HG03558 (cell line): Measurements from ENCODE around the gene PRPF6.

ENCODE experiments used
- ATAC-seq: cut with Tn5 transposase; IDR thresholded peaks from one replicate; pipeline ENCODE4 v1.9.1; 2021; ENCODE audit warnings: moderate number of reproducible peaks; ENCODE audit not compliant: unreplicated experiment; ENCODE audit errors: extremely low read depth

PRPF6 gene

GRCh38 chr20:63980806-63981728, at the start of gene PRPF6:
TSS of gene PRPF6 (plus strand) at chr20:63981132. CDS start at chr20:63981246, 114 bp downstream.
- no peak for ATAC-seq

GRCh38 chr20:63931735-63932134, 49.2 kb upstream of the PRPF6 start:
- no peak for ATAC-seq

- ATAC-seq: no peak
These were observed 48.2 kb upstream of the PRPF6 start for GRCh38 chr20:63932606-63933160.

- ATAC-seq: no peak
These were observed 47.3 kb upstream of the PRPF6 start for GRCh38 chr20:63933646-63934045.

GRCh38 chr20:63934271-63935068, 46.5 kb upstream of the PRPF6 start:
- no peak for ATAC-seq

- no peak for ATAC-seq
These were observed 45.5 kb upstream of the PRPF6 start for GRCh38 chr20:63935447-63935846.

GRCh38 chr20:63937596-63937995, 43.3 kb upstream of the PRPF6 start:
- ATAC-seq: no peak

- no peak for ATAC-seq
These were observed 41.6 kb upstream of the PRPF6 start for GRCh38 chr20:63939061-63939935.

- no peak for ATAC-seq
These were observed 40.9 kb upstream of the PRPF6 start for GRCh38 chr20:63940071-63940471.

GRCh38 chr20:63940472-63941266, 40.3 kb upstream of the PRPF6 start:
- ATAC-seq: no peak

GRCh38 chr20:63941282-63942081, 39.5 kb upstream of the PRPF6 start:
- no peak for ATAC-seq

GRCh38 chr20:63942250-63942951, 38.5 kb upstream of the PRPF6 start:
- no peak for ATAC-seq

GRCh38 chr20:63942969-63943807, 37.7 kb upstream of the PRPF6 start:
- ATAC-seq: no peak

GRCh38 chr20:63943808-63944077, 37.2 kb upstream of the PRPF6 start:
- no peak for ATAC-seq

- no peak for ATAC-seq
These were observed 36.6 kb upstream of the PRPF6 start for GRCh38 chr20:63944078-63944941.

GRCh38 chr20:63945031-63945658, 35.8 kb upstream of the PRPF6 start:
- no peak for ATAC-seq
